Measurements from ENCODE around the gene TMTC2.

Gene TMTC2

DNA sequence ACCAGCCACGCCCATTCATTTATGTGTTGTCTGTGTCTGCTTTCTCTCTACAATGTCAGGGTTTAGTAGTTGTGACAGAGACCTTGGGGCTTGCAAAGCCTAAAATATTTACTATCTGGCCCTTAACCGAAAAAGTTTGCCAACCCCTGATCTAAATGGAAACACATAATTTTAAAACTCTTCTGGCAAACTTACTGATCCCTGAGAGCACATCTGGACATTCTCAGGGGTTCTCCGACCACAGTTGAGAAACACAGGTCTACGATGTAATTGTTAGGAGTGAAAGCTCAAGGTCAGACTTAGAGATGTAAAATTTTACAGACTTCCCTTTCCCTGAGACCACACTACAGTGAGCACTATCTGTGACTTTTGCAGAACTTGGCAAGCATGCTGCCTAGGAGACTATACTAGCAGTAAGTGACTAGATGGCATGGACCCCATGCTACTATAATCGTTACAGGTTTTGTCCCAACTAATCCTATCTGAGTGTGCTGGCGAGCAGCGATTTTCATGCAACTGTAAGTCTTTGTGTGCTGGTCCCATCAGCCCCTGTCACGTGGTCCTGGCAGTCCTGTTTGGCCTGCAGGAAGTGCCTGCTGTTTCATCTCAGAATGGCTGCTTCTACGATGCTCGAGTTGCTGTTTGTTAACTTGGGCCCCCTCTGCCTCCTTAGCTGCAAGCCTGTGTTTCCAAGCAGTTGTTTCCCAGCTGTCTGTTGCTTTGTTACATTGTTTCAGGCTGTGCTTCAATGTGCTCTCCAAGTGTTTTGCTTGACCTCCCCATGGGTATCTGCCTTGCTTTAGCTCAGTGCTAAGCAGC lies 21.6 kb downstream of the TMTC2 start:
- H3K4me3 ChIP-seq (ENCODE audit: low read depth, low read length): no peak overlapping the region
- H3K9me3 ChIP-seq (ENCODE audit: control insufficient read depth, insufficient read depth, low read depth, low read length): no peaks in the 10 kb centered on the region
- ChIA-PET CTCF (no interaction called here), POLR2A (no interaction called here)
- no peaks in the 10 kb centered on the region; a peak in 1 of 3 replicates for H3K36me3 ChIP-seq (ENCODE audit: control insufficient read depth in 2 of 2, insufficient read depth in 1 of 2, low read length in 2 of 2)
- no peak overlapping the region for H3K27ac ChIP-seq (ENCODE audit: extremely low read depth, low read depth, low read length)
- H3K4me1 ChIP-seq (ENCODE audit: control insufficient read depth, insufficient read depth, low read length): no peaks in the 10 kb centered on the region
- TF ChIP-seq ZNF747 (tag by site-specific recombination; IDR thresholded peaks at IDR 0.05) (no peak), ZNF837 (tag by site-specific recombination; IDR thresholded peaks at IDR 0.05) (no peak), ZNF610 (tag by site-specific recombination; IDR thresholded peaks at IDR 0.05; ENCODE audit: borderline replicate concordance) (no peak)

DNA sequence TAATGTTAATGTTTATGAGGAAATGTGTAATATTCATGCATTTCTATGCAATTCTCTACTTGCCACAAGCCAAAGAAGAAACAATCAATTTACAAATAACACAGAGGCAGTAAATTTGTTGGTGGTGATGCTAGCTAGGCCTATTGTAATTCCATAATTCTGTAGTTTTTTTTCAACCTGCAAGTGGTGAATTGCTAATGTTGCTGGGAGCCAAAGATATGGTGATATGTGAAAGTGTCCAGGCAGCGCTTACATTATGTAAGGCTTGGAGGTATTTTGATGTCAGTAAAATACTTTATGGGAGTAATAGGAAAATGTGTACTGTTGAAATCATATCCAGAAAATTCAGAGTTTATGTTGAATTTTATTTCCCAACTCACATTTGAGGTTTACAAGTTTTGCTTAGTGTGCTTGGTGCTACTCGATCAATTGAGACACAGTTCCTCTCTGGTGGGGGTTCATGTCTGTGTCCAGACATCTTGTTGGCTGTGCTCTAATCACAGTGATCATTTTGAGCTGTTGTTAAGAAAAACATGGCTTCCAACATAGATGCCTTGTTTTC lies 23.2 kb downstream of the TMTC2 start:
- Histone ChIP-seq H3K9me3 (ENCODE audit: control insufficient read depth, insufficient read depth, low read depth, low read length) (no peaks in the 10 kb centered on the region), H3K36me3 (ENCODE audit: control insufficient read depth in 2 of 2, insufficient read depth in 1 of 2, low read length in 2 of 2) (no peaks in the 10 kb centered on the region), H3K27ac (ENCODE audit: extremely low read depth, low read depth, low read length) (no peak overlapping the region), H3K4me3 (ENCODE audit: low read depth, low read length) (no peak overlapping the region), H3K4me1 (ENCODE audit: control insufficient read depth, insufficient read depth, low read length) (no peaks in the 10 kb centered on the region)
- TF ChIP-seq ZNF561 (tag by site-specific recombination; IDR thresholded peaks at IDR 0.05; ENCODE audit: borderline replicate concordance): no peak
- no peak for TF ChIP-seq GFI1B (tag by site-specific recombination; IDR thresholded peaks at IDR 0.05)
- TF ChIP-seq KLF16 (tag by site-specific recombination; IDR thresholded peaks at IDR 0.05): no peak
- TF ChIP-seq SCRT2 (tag by site-specific recombination; IDR thresholded peaks at IDR 0.05): no peak
- TF ChIP-seq ZNF629 (tag by site-specific recombination; IDR thresholded peaks at IDR 0.05): no peak
- no peak for TF ChIP-seq ZNF830 (tag by site-specific recombination; IDR thresholded peaks at IDR 0.05; ENCODE audit: low read depth)
- TF ChIP-seq ZNF248 (tag by site-specific recombination; IDR thresholded peaks at IDR 0.05): no peak
- CTCF ChIA-PET: interaction anchor here (0.9 kb wide), 1 partner anchor 28 kb away, joined by 3 read pairs; no protein-coding TSS in a partner anchor
- POLR2A ChIA-PET: no interaction called here

- no peak for TF ChIP-seq ZNF747 (tag by site-specific recombination; IDR thresholded peaks at IDR 0.05)
- no peak for TF ChIP-seq KLF7 (tag by site-specific recombination; IDR thresholded peaks at IDR 0.05; ENCODE audit: borderline replicate concordance)
- no peak for TF ChIP-seq ZNF426 (tag by site-specific recombination; IDR thresholded peaks at IDR 0.05)
- TF ChIP-seq ZNF23 (tag by site-specific recombination; IDR thresholded peaks at IDR 0.05; ENCODE audit: borderline replicate concordance): no peak
- no peak for TF ChIP-seq ZNF768 (tag by site-specific recombination; IDR thresholded peaks at IDR 0.05)
- TF ChIP-seq ZNF184 (tag by site-specific recombination; IDR thresholded peaks at IDR 0.05): no peak
- TF ChIP-seq ZNF404 (tag by site-specific recombination; IDR thresholded peaks at IDR 0.05): no peak
- TF ChIP-seq ZNF843 (tag by site-specific recombination; IDR thresholded peaks at IDR 0.05): no peak
- TF ChIP-seq ZNF423 (tag by site-specific recombination; IDR thresholded peaks at IDR 0.05): no peak
- no peaks in the 10 kb centered on the region for H3K36me3 ChIP-seq (ENCODE audit: control insufficient read depth in 2 of 2, insufficient read depth in 1 of 2, low read length in 2 of 2)
- no peak overlapping the region for H3K27ac ChIP-seq (ENCODE audit: extremely low read depth, low read depth, low read length)
- no peak overlapping the region for H3K4me3 ChIP-seq (ENCODE audit: low read depth, low read length)
- ChIA-PET POLR2A (no interaction called here), CTCF (interaction anchor here (0.7 kb wide), 2 partner anchors 21 to 1735 kb away, joined by 3 to 4 read pairs; no protein-coding TSS in a partner anchor)
- no peaks in the 10 kb centered on the region for H3K9me3 ChIP-seq (ENCODE audit: control insufficient read depth, insufficient read depth, low read depth, low read length)
- no peaks in the 10 kb centered on the region for H3K4me1 ChIP-seq (ENCODE audit: control insufficient read depth, insufficient read depth, low read length)
Observed at GRCh38 chr12:82710741-82711140, 24.0 kb downstream of the TMTC2 start.

DNA sequence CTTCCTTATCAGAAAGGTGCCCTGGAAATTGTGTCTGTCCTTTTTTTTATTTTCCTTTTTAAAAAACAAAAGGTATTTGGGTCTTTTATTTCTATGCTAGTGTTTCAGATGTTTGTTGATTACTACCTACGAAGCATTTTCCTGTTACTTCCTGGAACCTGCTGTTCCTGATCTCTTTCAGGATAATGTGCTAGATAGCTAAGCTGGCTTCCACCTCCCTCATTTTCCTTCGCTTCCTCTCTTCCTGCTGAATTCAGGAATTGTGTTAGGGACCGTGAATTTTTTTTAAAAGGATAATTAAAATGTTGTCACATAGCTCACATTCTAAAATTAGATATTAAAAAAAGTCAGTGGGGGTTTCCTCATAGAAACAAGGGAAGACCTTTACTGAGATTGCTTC lies 27.7 kb downstream of the TMTC2 start:
- ChIA-PET CTCF (no interaction called here), POLR2A (interaction anchor here (0.6 kb wide), 1 partner anchor 1668 kb away, joined by 3 read pairs; no protein-coding TSS in a partner anchor)
- no peaks in the 10 kb centered on the region for H3K36me3 ChIP-seq (ENCODE audit: control insufficient read depth in 2 of 2, insufficient read depth in 1 of 2, low read length in 2 of 2)
- no peak overlapping the region for H3K27ac ChIP-seq (ENCODE audit: extremely low read depth, low read depth, low read length)
- H3K4me1 ChIP-seq (ENCODE audit: control insufficient read depth, insufficient read depth, low read length): no peaks in the 10 kb centered on the region
- TF ChIP-seq ZNF658 (tag by site-specific recombination; IDR thresholded peaks at IDR 0.05): no peak
- TF ChIP-seq BCL6B (tag by site-specific recombination; IDR thresholded peaks at IDR 0.05): no peak
- no peak for TF ChIP-seq ZNF184 (tag by site-specific recombination; IDR thresholded peaks at IDR 0.05)
- no peaks in the 10 kb centered on the region for H3K9me3 ChIP-seq (ENCODE audit: control insufficient read depth, insufficient read depth, low read depth, low read length)
- H3K4me3 ChIP-seq (ENCODE audit: low read depth, low read length): no peak overlapping the region
